Stomach smooth muscle (tissue), 2 donors: Measurements from ENCODE around the gene ACADL.
A peak's percentile ranks its signal among the peaks of the same experiment; 100 is the strongest.

Experiments used
- H3K27ac ChIP-seq: one replicate; pipeline ENCODE4 v1.7.0; 2013; ENCODE audit warnings: mild to moderate bottlenecking, low read length, inconsistent platforms
- H3K27me3 ChIP-seq, 2 donors: one replicate each; pipeline ENCODE4 v1.7.0; 2013; ENCODE audit warnings: low read length in 2 of 2; ENCODE audit not compliant: insufficient read depth in 2 of 2, control insufficient read depth in 1 of 2
- H3K36me3 ChIP-seq, 2 donors: one replicate each; pipeline ENCODE4 v1.7.0; 2013; ENCODE audit warnings: low read length in 2 of 2; ENCODE audit not compliant: control insufficient read depth in 2 of 2, insufficient read depth in 2 of 2
- H3K4me1 ChIP-seq: one replicate; pipeline ENCODE4 v1.7.0; 2013; ENCODE audit warnings: low read length; ENCODE audit not compliant: control insufficient read depth, insufficient read depth
- H3K4me3 ChIP-seq, 2 donors: one replicate each; pipeline ENCODE4 v1.7.0; 2013; ENCODE audit warnings: low read length in 2 of 2
- H3K9ac ChIP-seq, 2 donors: one replicate each; pipeline ENCODE4 v1.7.0; 2013; ENCODE audit warnings: low read length in 2 of 2, mild to moderate bottlenecking in 1 of 2
- H3K9me3 ChIP-seq, 2 donors: one replicate each; pipeline ENCODE4 v1.7.0; 2013; ENCODE audit warnings: low read length in 2 of 2; ENCODE audit not compliant: control insufficient read depth in 2 of 2
- donor health status: healthy.
- donor health status: Pancreatic carcinoma.

The ACADL gene

DNA sequence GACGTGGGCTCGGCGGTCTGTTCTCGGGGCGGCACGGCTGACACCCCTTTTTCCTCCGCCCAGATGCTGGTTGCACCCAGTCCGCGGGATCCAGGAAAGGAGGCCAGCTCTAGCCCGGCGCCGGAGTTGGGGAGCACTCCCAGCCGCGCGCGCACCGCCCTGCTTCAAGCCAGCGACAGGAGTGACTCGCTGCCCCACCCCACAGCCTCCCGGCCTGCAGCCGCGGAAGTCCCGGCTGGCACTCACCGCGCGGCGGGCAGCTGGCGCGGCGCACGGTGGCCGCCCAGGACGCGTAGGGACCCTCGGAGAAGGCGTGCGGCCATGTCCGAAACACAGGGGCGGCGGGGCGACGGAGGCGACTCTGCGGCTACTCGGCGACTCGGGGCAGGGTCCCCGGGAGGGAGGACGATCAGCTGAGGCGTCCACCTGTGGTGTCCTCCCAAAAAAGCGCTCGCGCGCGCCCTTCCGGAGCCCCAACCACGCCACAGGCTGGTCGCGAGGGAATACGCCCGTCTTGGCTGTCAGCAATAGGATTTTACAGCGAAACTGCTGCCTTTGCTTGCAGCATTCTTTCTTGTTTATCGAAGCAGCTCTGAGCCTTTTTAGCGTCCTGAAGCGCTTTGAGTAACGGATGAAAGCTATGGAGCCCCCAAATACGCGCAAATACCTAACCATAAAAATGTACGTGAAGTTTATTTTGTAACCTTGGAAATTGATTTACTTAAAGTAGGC is at the start of gene ACADL:
ACADL (minus strand) TSS at position 507 of the 732 bp plus-strand sequence; CDS start at position 323, 184 bp downstream.
- Histone ChIP-seq H3K4me1 (peaks cover 9% of the 10 kb centered on the region), H3K27ac (no peak within 1 kb of the TSS), H3K4me3 (peak within 1 kb of the TSS; percentile 56 to 76), H3K9me3 (no peaks in the 10 kb centered on the region), H3K27me3 (peaks cover 14 to 26% of the 10 kb centered on the region in 2 donors), H3K9ac (no peak within 1 kb of the TSS), H3K36me3 (no peaks in the 10 kb centered on the region)

GRCh38 chr2:210271300-210271699 is 46.1 kb upstream of the ACADL start:
- Histone ChIP-seq H3K9me3 (no peaks in the 10 kb centered on the region), H3K27ac (no peak overlapping the region), H3K4me1 (no peaks in the 10 kb centered on the region), H3K27me3 (no peaks in the 10 kb centered on the region), H3K9ac (no peak overlapping the region), H3K4me3 (no peak overlapping the region), H3K36me3 (no peaks in the 10 kb centered on the region)

- no peaks in the 10 kb centered on the region for H3K9me3 ChIP-seq
- no peak overlapping the region for H3K9ac ChIP-seq
- H3K4me3 ChIP-seq = no peak overlapping the region
- H3K36me3 ChIP-seq = no peaks in the 10 kb centered on the region
- no peaks in the 10 kb centered on the region for H3K27me3 ChIP-seq
- H3K27ac ChIP-seq = no peak overlapping the region
- no peaks in the 10 kb centered on the region for H3K4me1 ChIP-seq
Observed at GRCh38 chr2:210269148-210269547, 43.9 kb upstream of the ACADL start.

GRCh38 chr2:210268281-210268680 is 43.0 kb upstream of the ACADL start:
- no peaks in the 10 kb centered on the region for H3K27me3 ChIP-seq
- H3K9me3 ChIP-seq = no peaks in the 10 kb centered on the region
- H3K4me3 ChIP-seq = no peak overlapping the region
- no peak overlapping the region for H3K9ac ChIP-seq
- H3K27ac ChIP-seq = no peak overlapping the region
- no peaks in the 10 kb centered on the region for H3K4me1 ChIP-seq
- H3K36me3 ChIP-seq = no peaks in the 10 kb centered on the region

GRCh38 chr2:210267698-210268097 is 42.5 kb upstream of the ACADL start:
- Histone ChIP-seq H3K4me1 (no peaks in the 10 kb centered on the region), H3K4me3 (no peak overlapping the region), H3K36me3 (no peaks in the 10 kb centered on the region), H3K27ac (no peak overlapping the region), H3K27me3 (no peaks in the 10 kb centered on the region), H3K9ac (no peak overlapping the region), H3K9me3 (no peaks in the 10 kb centered on the region)

- H3K27ac ChIP-seq = no peak overlapping the region
- no peaks in the 10 kb centered on the region for H3K9me3 ChIP-seq
- no peak overlapping the region for H3K9ac ChIP-seq
- H3K27me3 ChIP-seq = no peaks in the 10 kb centered on the region
- H3K4me1 ChIP-seq = no peaks in the 10 kb centered on the region
- H3K4me3 ChIP-seq = no peak overlapping the region
- H3K36me3 ChIP-seq = no peaks in the 10 kb centered on the region
Observed at GRCh38 chr2:210264282-210264681, 39.0 kb upstream of the ACADL start.

- H3K27ac ChIP-seq = no peak overlapping the region
- H3K27me3 ChIP-seq = no peaks in the 10 kb centered on the region
- no peaks in the 10 kb centered on the region for H3K4me1 ChIP-seq
- no peak overlapping the region for H3K9ac ChIP-seq
- no peaks in the 10 kb centered on the region for H3K36me3 ChIP-seq
- H3K4me3 ChIP-seq = no peak overlapping the region
- no peaks in the 10 kb centered on the region for H3K9me3 ChIP-seq
Observed at GRCh38 chr2:210263841-210264240, 38.6 kb upstream of the ACADL start.

GRCh38 chr2:210262036-210262435 is 36.8 kb upstream of the ACADL start:
- Histone ChIP-seq H3K36me3 (no peaks in the 10 kb centered on the region), H3K9me3 (no peaks in the 10 kb centered on the region), H3K27ac (no peak overlapping the region), H3K4me1 (no peaks in the 10 kb centered on the region), H3K27me3 (no peaks in the 10 kb centered on the region), H3K4me3 (no peak overlapping the region), H3K9ac (no peak overlapping the region)

- Histone ChIP-seq H3K27me3 (no peaks in the 10 kb centered on the region), H3K27ac (no peak overlapping the region)
Observed at GRCh38 chr2:210259687-210260086, 34.4 kb upstream of the ACADL start.

GRCh38 chr2:210252699-210253606 is 27.7 kb upstream of the ACADL start:
- H3K9ac ChIP-seq = no peak overlapping the region
- H3K4me1 ChIP-seq = no peaks in the 10 kb centered on the region
- H3K27ac ChIP-seq = no peak overlapping the region
- no peak overlapping the region for H3K4me3 ChIP-seq
- no peaks in the 10 kb centered on the region for H3K36me3 ChIP-seq
- H3K9me3 ChIP-seq = no peaks in the 10 kb centered on the region
- no peaks in the 10 kb centered on the region for H3K27me3 ChIP-seq

More at GRCh38 chr2:210259687-210260086, 34.4 kb upstream of the ACADL start:
- no peak overlapping the region for H3K4me3 ChIP-seq
- H3K36me3 ChIP-seq = no peaks in the 10 kb centered on the region
- H3K9me3 ChIP-seq = no peaks in the 10 kb centered on the region
- no peak overlapping the region for H3K9ac ChIP-seq
- H3K4me1 ChIP-seq = no peaks in the 10 kb centered on the region

GRCh38 chr2:210250622-210251021 is 25.4 kb upstream of the ACADL start:
- Histone ChIP-seq H3K27me3 (no peaks in the 10 kb centered on the region), H3K4me1 (no peaks in the 10 kb centered on the region), H3K27ac (no peak overlapping the region), H3K4me3 (no peak overlapping the region), H3K9ac (no peak overlapping the region), H3K9me3 (no peaks in the 10 kb centered on the region), H3K36me3 (no peaks in the 10 kb centered on the region)
